ENCODE measurements around the gene NAP1L5. TPM values are rescaled to one million over a fixed set of nuclear protein-coding genes. Genes with fewer than 3 reads are reported as not detected.

Gene NAP1L5
- total RNA-seq, 1 experiment from 2014 or later: 1.8 TPM

- no peak overlapping the region for H3K27ac ChIP-seq (ENCODE audit: low read depth, low read length)
- CTCF ChIA-PET: interaction anchor here (1.5 kb wide), 1 partner anchor 115 kb away, joined by 4 read pairs; no protein-coding TSS in a partner anchor
- no peak overlapping the region for H3K4me2 ChIP-seq (ENCODE audit: low read length)
- no peaks in the 10 kb centered on the region for H3K27me3 ChIP-seq (ENCODE audit: insufficient read depth, low read length)
- no peak overlapping the region for H3K4me3 ChIP-seq (replicated peaks in 1 of 2; ENCODE audit: low read depth in 1 of 2, low read length in 2 of 2)
- H3K4me1 ChIP-seq (ENCODE audit: control insufficient read depth in 1 of 2, insufficient read depth in 2 of 2, low read length in 2 of 2): peaks cover 0 to 9% of the 10 kb centered on the region in 2 experiments; a peak in 2 of 4 replicates
- RAD21 ChIA-PET (ENCODE audit: low non-redundant PET in 1 of 2, low total read pairs in 2 of 2, uncharacterized antibody in 2 of 2, unreplicated experiment in 2 of 2): no interaction called here
- no peak overlapping the region for H3K9ac ChIP-seq (ENCODE audit: low read length)
- POLR2A ChIA-PET: no interaction called here
- H3K79me2 ChIP-seq (ENCODE audit: insufficient read depth, low read length): no peaks in the 10 kb centered on the region
- H3K9me2 ChIP-seq (ENCODE audit: insufficient read depth): no peaks in the 10 kb centered on the region
- ATAC-seq (no peak), DNase-seq (ENCODE audit: low read depth, low spot score) (no peak)
- TF ChIP-seq POLR2AphosphoS5 (IDR thresholded peaks at IDR 0.05; ENCODE audit: low read depth, low read length) (no peak), CEBPB (IDR thresholded peaks at IDR 0.05; ENCODE audit: low read depth) (no peak), CBX3 (IDR thresholded peaks at IDR 0.05; ENCODE audit: low read depth) (no peak), ZBTB33 (IDR thresholded peaks at IDR 0.05; ENCODE audit: extremely low read depth, insufficient replicate concordance, low read length) (no peak)
- no peaks in the 10 kb centered on the region for H4K20me1 ChIP-seq (ENCODE audit: insufficient read depth)
- intact Hi-C loops (cut with micrococcal nuclease): no loop called here
- no peaks in the 10 kb centered on the region for H3K36me3 ChIP-seq (ENCODE audit: control insufficient read depth in 1 of 2, insufficient read depth in 2 of 2, low read length in 2 of 2)
- H2AFZ ChIP-seq (ENCODE audit: low read depth, low read length, poor library complexity, severe bottlenecking): no peak overlapping the region
- no TSS peak for BruUV-seq (replicated peaks)
- no peaks in the 10 kb centered on the region for H3K9me3 ChIP-seq (ENCODE audit: control insufficient read depth in 1 of 2, insufficient read depth in 1 of 2, low read depth in 1 of 2, low read length in 2 of 2)
These were observed 42.4 kb downstream of the NAP1L5 start for GRCh38 chr4:88655226-88655625.

GRCh38 chr4:88653371-88653946, 44.2 kb downstream of the NAP1L5 start:
- DNase-seq (ENCODE audit: low read depth, low spot score) (no peak), ATAC-seq (no peak)
- H2AFZ ChIP-seq (ENCODE audit: low read depth, low read length, poor library complexity, severe bottlenecking): no peak overlapping the region
- CTCF ChIA-PET: interaction anchor here (2.2 kb wide), 1 partner anchor 114 kb away, joined by 8 read pairs; no protein-coding TSS in a partner anchor
- no peaks in the 10 kb centered on the region for H3K9me3 ChIP-seq (ENCODE audit: control insufficient read depth in 1 of 2, insufficient read depth in 1 of 2, low read depth in 1 of 2, low read length in 2 of 2)
- H3K36me3 ChIP-seq (ENCODE audit: control insufficient read depth in 1 of 2, insufficient read depth in 2 of 2, low read length in 2 of 2): no peaks in the 10 kb centered on the region
- intact Hi-C loops (cut with micrococcal nuclease): no loop called here
- no peak overlapping the region for H3K9ac ChIP-seq (ENCODE audit: low read length)
- RAD21 ChIA-PET (ENCODE audit: low non-redundant PET in 1 of 2, low total read pairs in 2 of 2, uncharacterized antibody in 2 of 2, unreplicated experiment in 2 of 2): no interaction called here
- H3K9me2 ChIP-seq (ENCODE audit: insufficient read depth): no peaks in the 10 kb centered on the region
- H3K4me3 ChIP-seq (replicated peaks in 1 of 2; ENCODE audit: low read depth in 1 of 2, low read length in 2 of 2): no peak overlapping the region
- no peak overlapping the region for H3K27ac ChIP-seq (ENCODE audit: low read depth, low read length)
- no peaks in the 10 kb centered on the region for H3K4me1 ChIP-seq (ENCODE audit: control insufficient read depth in 1 of 2, insufficient read depth in 2 of 2, low read length in 2 of 2)
- POLR2A ChIA-PET: no interaction called here
- no peaks in the 10 kb centered on the region for H4K20me1 ChIP-seq (ENCODE audit: insufficient read depth)
- no peaks in the 10 kb centered on the region for H3K79me2 ChIP-seq (ENCODE audit: insufficient read depth, low read length)
- TF ChIP-seq REST (IDR thresholded peaks at IDR 0.05; ENCODE audit: low read depth) (no peak), CEBPB (IDR thresholded peaks at IDR 0.05; ENCODE audit: low read depth) (no peak), ELF1 (IDR thresholded peaks at IDR 0.05; ENCODE audit: borderline replicate concordance, low read depth) (no peak), EZH2 (IDR thresholded peaks at IDR 0.05) (no peak), EGR1 (IDR thresholded peaks at IDR 0.05; ENCODE audit: low read depth) (no peak), POLR2A (IDR thresholded peaks at IDR 0.05; ENCODE audit: borderline replicate concordance, extremely low read depth, insufficient read depth, insufficient read length) (no peak), FOSL1 (IDR thresholded peaks at IDR 0.05; ENCODE audit: low read depth) (no peak)
- H3K4me2 ChIP-seq (ENCODE audit: low read length): no peak overlapping the region
- no peaks in the 10 kb centered on the region for H3K27me3 ChIP-seq (ENCODE audit: insufficient read depth, low read length)
- no TSS peak for BruUV-seq (replicated peaks)

All from HCT116 (cell line).